GM18861 (cell line): Measurements from ENCODE around the gene SCN1B.
"Not testable (repeated sequence)": the region's sequence is repeated elsewhere in the genome, so short reads cannot be mapped to it uniquely, and the experiment has no call there.

Source experiments
- ATAC-seq: cut with Tn5 transposase; IDR thresholded peaks from one replicate; pipeline ENCODE4 v1.9.1; 2021; ENCODE audit not compliant: unreplicated experiment

Gene SCN1B

GRCh38 chr19:35015954-35016351 is 14.3 kb upstream of the SCN1B start:
- ATAC-seq: no peak

- ATAC-seq: no peak
Measured at GRCh38 chr19:35017507-35017906, 12.8 kb upstream of the SCN1B start.

DNA sequence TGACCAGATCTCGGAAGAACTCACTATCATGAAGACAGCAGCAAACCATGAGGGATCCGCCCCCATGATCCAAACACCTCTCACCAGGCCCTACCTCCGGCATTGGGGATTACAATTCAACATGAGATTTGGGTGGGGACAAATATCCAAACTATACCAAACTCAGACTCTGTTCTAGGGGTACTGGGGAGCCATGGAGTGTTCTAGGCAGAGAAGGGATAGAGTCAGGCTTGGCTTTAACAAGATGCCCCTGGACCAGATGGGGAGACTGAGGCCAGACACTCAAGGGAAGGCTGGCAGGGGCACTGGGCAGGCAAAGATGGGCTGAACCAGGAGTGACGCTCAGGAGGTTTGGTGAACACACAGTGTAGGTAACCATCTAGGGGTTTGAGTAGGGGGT is 11.9 kb upstream of the SCN1B start:
- no peak for ATAC-seq

GRCh38 chr19:35019144-35019543 is 11.1 kb upstream of the SCN1B start:
- no peak for ATAC-seq

DNA sequence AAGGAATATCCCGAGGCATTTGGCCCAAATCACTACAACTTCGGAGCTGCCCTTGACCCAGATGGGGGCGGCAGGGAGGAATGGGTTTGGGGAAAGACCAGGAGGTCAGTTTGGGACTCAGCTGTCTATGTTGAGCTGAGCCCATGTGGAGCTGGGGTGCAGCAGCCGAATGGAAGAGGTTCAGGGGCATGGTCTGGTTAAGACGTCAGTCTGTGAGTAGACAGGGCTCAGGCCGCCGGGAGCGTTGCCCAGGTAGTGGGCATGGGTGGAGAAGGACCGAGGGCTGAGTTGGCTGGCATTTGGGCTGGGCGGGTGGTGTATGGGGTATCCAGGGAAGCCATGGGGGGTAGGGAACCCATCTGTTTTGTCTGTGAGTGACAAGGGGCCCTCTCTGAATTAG is 9.3 kb upstream of the SCN1B start:
- ATAC-seq: no peak

- ATAC-seq: no peak
Measured at GRCh38 chr19:35021596-35021995, 8.7 kb upstream of the SCN1B start.

- no peak for ATAC-seq
Measured at GRCh38 chr19:35022460-35022859, 7.8 kb upstream of the SCN1B start.

DNA sequence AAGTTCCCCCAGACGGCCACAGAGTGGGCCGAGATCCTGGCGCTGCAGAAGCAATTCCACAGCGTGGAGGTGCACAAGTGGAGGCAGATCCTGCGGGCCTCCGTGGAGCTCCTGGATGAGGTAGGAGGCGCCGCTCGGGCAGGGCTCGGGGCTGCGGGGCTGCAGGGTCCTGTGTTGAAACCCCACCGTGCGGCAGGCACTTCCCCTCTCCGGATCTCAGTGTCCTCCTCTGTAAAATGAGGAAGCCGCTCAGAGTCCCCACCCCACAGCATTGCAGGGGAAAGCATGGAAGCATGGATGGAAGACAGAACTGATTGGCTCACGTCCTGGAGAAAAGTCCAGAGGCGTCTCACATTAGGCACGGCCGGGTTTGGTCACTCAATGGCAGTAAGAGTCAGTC is 6.8 kb upstream of the SCN1B start:
- ATAC-seq: no peak

- no peak for ATAC-seq
Measured at GRCh38 chr19:35024095-35024494, 6.2 kb upstream of the SCN1B start.

GRCh38 chr19:35025969-35026368 is 4.3 kb upstream of the SCN1B start:
- no peak for ATAC-seq

DNA sequence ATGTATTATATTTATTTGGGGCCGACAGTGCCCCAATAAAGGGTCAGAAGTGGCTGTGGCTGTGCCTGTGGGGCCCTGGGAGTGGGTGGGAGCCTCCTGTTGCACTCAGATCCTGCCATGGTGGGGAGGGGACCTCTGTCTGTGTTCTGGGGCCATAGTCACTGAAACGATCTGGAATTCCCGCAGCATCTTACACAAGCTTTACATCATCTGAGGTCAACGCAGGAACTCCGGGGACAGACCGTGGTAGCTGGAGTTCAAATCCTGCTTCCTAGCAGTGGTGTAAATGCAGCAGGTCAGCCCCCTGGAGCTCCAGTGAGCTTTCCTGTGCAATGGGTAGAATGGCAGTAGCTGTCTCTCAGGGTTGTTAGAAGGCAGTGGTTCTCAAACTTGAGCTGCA is 3.9 kb upstream of the SCN1B start:
- ATAC-seq: no peak

DNA sequence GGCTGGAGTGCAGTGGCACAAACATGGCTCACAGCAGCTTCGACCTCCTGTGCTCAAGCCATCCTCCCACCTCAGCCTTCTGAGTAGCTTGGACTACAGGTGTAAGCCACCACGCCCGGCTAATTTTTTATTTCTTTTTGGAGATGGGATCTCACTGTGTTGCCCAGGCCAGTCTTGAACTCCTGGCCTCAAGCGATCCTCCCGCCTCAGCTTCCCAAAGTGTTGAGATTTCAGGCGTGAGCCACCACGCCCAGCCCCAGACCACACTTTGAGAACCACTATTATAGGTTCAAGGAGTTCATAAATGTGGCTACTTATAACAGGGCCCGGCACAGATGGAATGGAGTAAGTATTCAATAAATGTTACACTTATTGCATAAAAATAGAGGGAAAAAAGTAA is 3.3 kb upstream of the SCN1B start:
- ATAC-seq: no peak

- ATAC-seq: no peak
Measured at GRCh38 chr19:35027851-35028599, 2.2 kb upstream of the SCN1B start.

DNA sequence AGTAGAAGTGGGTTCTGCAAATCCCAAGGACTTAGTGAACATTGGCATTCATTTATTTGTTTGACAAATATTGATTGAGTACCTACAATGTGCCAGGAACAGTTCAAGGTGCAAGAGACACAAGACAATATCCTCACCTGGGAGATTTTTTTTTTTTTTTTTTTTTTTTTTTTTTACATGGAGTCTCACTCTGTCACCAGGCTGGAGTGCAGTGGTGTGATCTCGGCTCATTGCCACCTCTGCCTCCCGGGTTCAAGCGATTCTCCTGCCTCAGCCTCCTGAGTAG is 1.7 kb upstream of the SCN1B start:
- ATAC-seq: not testable (repeated sequence)

GRCh38 chr19:35029275-35029736 is 964 bp upstream of the SCN1B start:
- not testable (repeated sequence) for ATAC-seq

- no peak for ATAC-seq
Measured at GRCh38 chr19:35029737-35030256, 473 bp upstream of the SCN1B start.

- ATAC-seq: no peak
Measured at GRCh38 chr19:35031072-35031881, 1.0 kb downstream of the SCN1B start.

DNA sequence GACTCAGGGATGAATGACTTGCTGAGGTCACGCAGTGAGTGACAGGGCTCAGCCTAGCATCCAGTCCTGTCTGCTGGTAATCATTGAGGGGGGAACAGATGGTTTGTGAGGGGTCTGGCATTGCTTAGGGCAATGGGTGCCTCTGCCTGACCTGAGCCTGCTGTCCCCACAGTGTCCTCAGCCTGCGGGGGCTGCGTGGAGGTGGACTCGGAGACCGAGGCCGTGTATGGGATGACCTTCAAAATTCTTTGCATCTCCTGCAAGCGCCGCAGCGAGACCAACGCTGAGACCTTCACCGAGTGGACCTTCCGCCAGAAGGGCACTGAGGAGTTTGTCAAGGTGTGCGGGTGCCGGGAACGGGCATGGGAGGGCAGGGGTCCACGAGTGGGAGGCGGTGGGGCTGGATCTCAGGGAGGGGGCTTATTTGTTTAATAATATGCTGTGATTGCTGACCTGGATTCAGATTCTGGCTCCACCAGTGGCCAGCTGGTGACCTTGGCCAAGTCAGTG is 2.1 kb downstream of the SCN1B start:
- no peak for ATAC-seq

GRCh38 chr19:35033067-35034004 is 3.1 kb downstream of the SCN1B start:
- ATAC-seq: no peak

DNA sequence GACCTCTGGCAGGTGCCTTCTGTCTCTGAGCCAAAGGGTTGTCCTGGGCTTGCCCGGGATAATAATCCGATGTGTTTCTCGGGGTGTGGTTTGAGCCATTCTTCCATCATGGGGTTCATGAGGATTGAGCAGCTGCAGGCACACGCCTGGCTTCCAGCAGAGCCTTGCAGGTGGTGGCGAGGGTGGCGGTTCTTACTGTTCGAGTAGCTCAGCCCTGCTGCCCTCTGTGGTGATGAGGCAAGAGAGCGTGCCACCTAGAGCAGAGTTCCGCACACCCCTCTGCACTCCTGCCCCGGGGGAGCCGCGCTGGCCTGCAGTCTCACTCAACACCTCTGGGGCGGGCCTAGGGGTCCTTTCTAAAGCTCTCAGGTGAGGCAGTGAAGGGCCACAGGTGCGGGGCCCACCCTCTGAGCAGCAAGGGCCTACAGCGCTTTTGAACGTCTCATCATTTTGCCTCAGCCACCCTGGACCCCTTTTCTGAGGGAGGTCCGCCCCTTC is 3.8 kb downstream of the SCN1B start:
- no peak for ATAC-seq
